HEK293 (cell line): ENCODE results near the gene CCN2.

ENCODE experiments used
- HOXA7 ChIP-seq: sonication (generic); formaldehyde crosslinking; IDR thresholded peaks from 2 replicates; pipeline ENCODE4 v1.8.1; 2022; ENCODE audit warnings: missing genetic modification reagents, borderline replicate concordance
- ZBTB6 ChIP-seq: fragments of 450-650 bp; formaldehyde crosslinking; IDR thresholded peaks from 2 replicates; pipeline ENCODE4 v1.5.1; 2017; ENCODE audit warnings: missing biosample characterization, missing genetic modification characterization
- ZIC2 ChIP-seq: fragments of 450-650 bp; formaldehyde crosslinking; IDR thresholded peaks from 2 replicates; pipeline ENCODE4 v1.5.1; 2016; ENCODE audit warnings: missing biosample characterization, missing genetic modification characterization
- ZNF133 ChIP-seq: fragments of 450-650 bp; formaldehyde crosslinking; IDR thresholded peaks from 2 replicates; pipeline ENCODE4 v1.5.1; 2016; ENCODE audit warnings: missing biosample characterization, missing genetic modification characterization
- ZNF24 ChIP-seq: fragments of 450-650 bp; formaldehyde crosslinking; IDR thresholded peaks from 2 replicates; pipeline ENCODE4 v1.5.1; 2016; ENCODE audit warnings: missing biosample characterization, missing genetic modification characterization
- ZNF266 ChIP-seq: fragments of 450-650 bp; formaldehyde crosslinking; IDR thresholded peaks from 2 replicates; pipeline ENCODE4 v1.5.1; 2016; ENCODE audit warnings: missing biosample characterization, missing genetic modification characterization, low read depth
- ZNF274 ChIP-seq, 2 experiments: fragments of 200-500 bp in 1 of 2; fragments of 450-650 bp in 1 of 2; sonication (Bioruptor generic) in 1 of 2; formaldehyde crosslinking in 1 of 2; IDR thresholded peaks; 2 replicates each; pipeline versions ENCODE4 v1.5.1 to v1.6.1; 2014 to 2016; ENCODE audit warnings: borderline replicate concordance in 1 of 2, inconsistent platforms in 1 of 2, low read length in 1 of 2, missing biosample characterization in 1 of 2, missing genetic modification characterization in 1 of 2
- ZNF37A ChIP-seq: fragments of 450-650 bp; IDR thresholded peaks from 2 replicates; pipeline ENCODE4 v1.5.1; 2018; ENCODE audit warnings: missing biosample characterization, missing genetic modification characterization
- ZNF677 ChIP-seq: fragments of 450-650 bp; IDR thresholded peaks from 2 replicates; pipeline ENCODE4 v1.5.0; 2018; ENCODE audit warnings: missing biosample characterization, mild to moderate bottlenecking, missing genetic modification characterization, moderate library complexity
- ZNF791 ChIP-seq: fragments of 450-650 bp; formaldehyde crosslinking; IDR thresholded peaks from 2 replicates; pipeline ENCODE4 v1.5.1; 2016; ENCODE audit warnings: missing biosample characterization, missing genetic modification characterization
- TF ChIP-seq, protein P1 (sequence below): fragments of 450-650 bp; formaldehyde crosslinking; IDR thresholded peaks from 2 replicates; pipeline ENCODE4 v1.5.1; 2016; ENCODE audit warnings: missing biosample characterization, missing genetic modification characterization
- TF ChIP-seq, protein P2 (sequence below): fragments of 450-650 bp; formaldehyde crosslinking; IDR thresholded peaks from 2 replicates; pipeline ENCODE4 v1.5.1; 2016; ENCODE audit warnings: missing biosample characterization, missing genetic modification characterization
- TF ChIP-seq, protein P3 (sequence below): fragments of 450-650 bp; formaldehyde crosslinking; IDR thresholded peaks from 2 replicates; pipeline ENCODE4 v1.5.1; 2017; ENCODE audit warnings: missing biosample characterization, mild to moderate bottlenecking, missing genetic modification characterization, moderate library complexity

GRCh38 chr6:131937226-131937625, 13.9 kb downstream of the CCN2 start:
- TF ChIP-seq ZNF266 (tag by site-specific recombination): no peak
- no peak for TF ChIP-seq ZIC2 (tag by site-specific recombination)
- no peak for TF ChIP-seq ZNF37A (tag by site-specific recombination)
- TF ChIP-seq, protein P1, sequence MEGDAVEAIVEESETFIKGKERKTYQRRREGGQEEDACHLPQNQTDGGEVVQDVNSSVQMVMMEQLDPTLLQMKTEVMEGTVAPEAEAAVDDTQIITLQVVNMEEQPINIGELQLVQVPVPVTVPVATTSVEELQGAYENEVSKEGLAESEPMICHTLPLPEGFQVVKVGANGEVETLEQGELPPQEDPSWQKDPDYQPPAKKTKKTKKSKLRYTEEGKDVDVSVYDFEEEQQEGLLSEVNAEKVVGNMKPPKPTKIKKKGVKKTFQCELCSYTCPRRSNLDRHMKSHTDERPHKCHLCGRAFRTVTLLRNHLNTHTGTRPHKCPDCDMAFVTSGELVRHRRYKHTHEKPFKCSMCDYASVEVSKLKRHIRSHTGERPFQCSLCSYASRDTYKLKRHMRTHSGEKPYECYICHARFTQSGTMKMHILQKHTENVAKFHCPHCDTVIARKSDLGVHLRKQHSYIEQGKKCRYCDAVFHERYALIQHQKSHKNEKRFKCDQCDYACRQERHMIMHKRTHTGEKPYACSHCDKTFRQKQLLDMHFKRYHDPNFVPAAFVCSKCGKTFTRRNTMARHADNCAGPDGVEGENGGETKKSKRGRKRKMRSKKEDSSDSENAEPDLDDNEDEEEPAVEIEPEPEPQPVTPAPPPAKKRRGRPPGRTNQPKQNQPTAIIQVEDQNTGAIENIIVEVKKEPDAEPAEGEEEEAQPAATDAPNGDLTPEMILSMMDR (tag by site-specific recombination): no peak
- no peak for TF ChIP-seq ZNF274 (IDR thresholded peaks at IDR 0.05; ENCODE audit: low read length)
- TF ChIP-seq ZNF274 (tag by site-specific recombination; IDR thresholded peaks at IDR 0.05; ENCODE audit: borderline replicate concordance): no peak
- TF ChIP-seq ZNF791 (tag by site-specific recombination): no peak
- TF ChIP-seq ZNF677 (tag by site-specific recombination): no peak
- TF ChIP-seq, protein P2, sequence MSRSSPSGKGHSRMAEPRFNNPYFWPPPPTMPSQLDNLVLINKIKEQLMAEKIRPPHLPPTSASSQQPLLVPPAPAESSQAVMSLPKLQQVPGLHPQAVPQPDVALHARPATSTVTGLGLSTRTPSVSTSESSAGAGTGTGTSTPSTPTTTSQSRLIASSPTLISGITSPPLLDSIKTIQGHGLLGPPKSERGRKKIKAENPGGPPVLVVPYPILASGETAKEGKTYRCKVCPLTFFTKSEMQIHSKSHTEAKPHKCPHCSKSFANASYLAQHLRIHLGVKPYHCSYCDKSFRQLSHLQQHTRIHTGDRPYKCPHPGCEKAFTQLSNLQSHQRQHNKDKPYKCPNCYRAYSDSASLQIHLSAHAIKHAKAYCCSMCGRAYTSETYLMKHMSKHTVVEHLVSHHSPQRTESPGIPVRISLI (tag by site-specific recombination): no peak
- TF ChIP-seq ZNF24 (tag by site-specific recombination): no peak
- TF ChIP-seq, protein P3, sequence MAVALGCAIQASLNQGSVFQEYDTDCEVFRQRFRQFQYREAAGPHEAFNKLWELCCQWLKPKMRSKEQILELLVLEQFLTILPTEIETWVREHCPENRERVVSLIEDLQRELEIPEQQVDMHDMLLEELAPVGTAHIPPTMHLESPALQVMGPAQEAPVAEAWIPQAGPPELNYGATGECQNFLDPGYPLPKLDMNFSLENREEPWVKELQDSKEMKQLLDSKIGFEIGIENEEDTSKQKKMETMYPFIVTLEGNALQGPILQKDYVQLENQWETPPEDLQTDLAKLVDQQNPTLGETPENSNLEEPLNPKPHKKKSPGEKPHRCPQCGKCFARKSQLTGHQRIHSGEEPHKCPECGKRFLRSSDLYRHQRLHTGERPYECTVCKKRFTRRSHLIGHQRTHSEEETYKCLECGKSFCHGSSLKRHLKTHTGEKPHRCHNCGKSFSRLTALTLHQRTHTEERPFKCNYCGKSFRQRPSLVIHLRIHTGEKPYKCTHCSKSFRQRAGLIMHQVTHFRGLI (tag by site-specific recombination): no peak
- no peak for TF ChIP-seq ZBTB6 (tag by site-specific recombination)
- TF ChIP-seq HOXA7 (CRISPR knock-in tag): no peak
- TF ChIP-seq ZNF133: no peak
